ENCODE results near the gene BMPR1A.

GRCh38 chr10:86829472-86829871 is 73.1 kb downstream of the BMPR1A start:
- TF ChIP-seq CTCF (IDR thresholded peaks at IDR 0.05) (no peak), POLR2A (IDR thresholded peaks at IDR 0.05) (no peak)
